DMS79 (cell line): ENCODE results near the gene UNC13B.
"Not testable (repeated sequence)": the region's sequence is repeated elsewhere in the genome, so short reads cannot be mapped to it uniquely, and the experiment has no call there.

Experiments
- DNase-seq: peaks from one replicate; lab custom pipeline; 2025; lab: John Stamatoyannopoulos, UW

UNC13B gene

DNA sequence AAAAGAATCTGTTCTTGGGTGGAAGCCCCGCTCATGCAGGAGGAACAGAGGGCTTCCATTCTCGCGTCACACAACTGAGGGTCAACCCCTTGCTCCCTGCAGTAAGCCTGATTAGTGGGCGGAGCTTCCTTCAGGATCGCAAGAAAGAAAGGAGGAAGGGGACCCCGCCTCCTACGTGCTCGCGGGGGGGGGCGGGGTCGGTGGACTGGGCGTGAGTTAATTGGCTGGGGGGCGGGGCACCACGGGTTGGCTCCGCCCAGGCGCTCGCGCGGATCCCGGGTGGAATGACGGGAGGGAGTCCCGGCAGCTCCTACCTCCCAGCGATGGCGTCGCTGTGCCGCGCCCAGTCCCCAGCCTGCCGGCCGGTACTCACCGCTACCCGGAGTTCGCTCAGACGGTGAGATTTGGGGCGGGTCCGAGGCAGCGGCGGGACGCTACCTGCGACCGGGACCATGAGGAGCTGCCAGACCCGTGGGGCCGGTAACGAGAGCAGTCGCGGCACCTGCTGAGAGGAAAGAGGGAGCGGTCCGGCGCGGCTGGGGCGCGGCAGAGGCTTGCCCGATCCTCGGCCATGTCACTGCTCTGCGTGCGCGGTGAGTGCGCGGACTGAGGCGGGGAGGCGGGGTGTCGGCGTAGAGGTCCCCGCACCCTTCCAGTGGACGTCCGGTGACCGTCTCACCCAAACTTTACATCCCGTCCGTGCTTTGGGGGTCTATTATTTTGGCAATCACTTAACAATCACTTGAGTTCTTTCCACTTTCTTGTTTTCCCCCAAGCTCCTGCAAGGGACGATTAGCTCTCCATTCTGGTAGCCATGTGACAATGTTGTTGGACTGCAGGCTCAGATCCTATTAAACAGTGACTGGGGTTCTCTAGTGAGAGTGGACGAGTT is at the start of gene UNC13B:
Gene UNC13B (plus strand): TSS at position 297 of the 892 bp plus-strand sequence. CDS start 275 bp downstream, at position 572.
- peak; percentile 59 for DNase-seq

DNA sequence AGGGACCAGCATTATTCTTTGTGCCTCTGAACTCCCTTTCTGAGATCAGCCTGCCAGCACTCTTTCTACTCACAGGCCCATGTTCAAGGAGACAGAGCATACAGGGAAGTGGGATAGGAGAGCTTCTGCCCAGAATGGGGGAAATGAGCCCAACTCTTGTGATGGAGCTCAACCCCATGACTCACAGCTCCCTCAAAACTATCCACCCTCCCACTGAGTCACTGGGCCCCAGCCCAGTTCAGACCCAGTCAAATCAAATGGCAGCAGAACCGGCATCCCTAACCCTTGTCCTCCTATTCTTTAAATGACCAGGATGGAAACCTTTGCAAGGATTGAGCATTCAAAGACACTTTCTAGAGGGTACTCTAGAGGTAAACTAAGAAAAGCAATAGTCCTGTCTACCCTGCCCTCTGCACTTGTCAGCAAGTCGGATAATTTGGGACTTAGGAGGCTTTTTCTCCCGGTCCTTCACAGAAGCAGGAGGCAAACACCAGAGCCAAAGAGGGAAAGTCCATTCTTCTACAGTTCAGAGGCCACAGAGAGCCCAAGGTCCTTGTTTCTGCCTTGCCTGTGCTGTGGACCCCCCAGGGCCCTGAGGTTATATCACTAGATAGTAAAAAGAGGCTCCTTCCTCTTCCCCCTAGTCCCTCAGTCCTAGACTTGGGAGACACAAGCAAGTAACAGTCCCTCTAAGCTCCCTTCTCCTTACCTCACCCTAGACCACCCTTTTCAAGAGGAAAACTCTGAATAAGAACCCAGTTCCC is 49.4 kb upstream of the UNC13B start:
- no peak for DNase-seq

GRCh38 chr9:35114113-35114839 is 47.5 kb upstream of the UNC13B start:
- DNase-seq, result peak; percentile 75

DNA sequence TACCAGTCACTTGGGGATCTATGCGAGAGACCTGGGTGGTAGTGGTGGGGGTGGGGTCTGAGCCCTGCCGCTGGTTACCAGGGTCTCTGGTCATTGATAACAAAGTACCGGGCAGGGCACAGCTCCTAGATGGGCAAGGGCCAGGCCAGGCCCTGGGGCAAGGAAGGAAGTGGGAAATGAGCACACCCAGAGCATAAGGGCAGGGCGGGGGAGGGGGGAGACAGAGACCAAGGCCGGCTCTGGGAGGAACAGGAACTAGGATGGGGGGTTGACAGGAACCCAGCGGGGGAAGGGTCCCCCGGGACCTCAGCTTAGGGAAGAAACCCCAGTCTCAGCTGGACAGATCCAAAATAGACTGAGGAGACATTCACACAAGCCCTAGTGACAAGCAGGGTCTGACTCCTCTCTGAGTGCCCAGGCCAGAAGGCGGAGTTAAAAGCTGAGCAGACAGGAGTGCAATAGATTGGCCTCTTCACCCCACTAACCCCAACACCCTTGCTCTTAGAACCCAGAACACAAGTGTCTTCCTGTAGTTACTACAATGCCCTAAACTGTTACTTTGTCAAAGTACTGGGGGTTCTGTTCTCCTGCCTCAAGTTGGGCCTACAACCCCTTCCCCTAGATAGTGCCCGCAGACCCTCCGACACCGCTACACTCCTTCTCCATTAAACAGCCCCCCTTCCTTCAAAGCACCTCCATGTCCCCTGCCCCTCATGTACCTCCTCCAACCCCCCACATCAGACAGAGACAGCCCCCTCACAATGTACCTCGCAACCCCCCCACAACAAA is 46.8 kb upstream of the UNC13B start:
- no peak for DNase-seq

DNA sequence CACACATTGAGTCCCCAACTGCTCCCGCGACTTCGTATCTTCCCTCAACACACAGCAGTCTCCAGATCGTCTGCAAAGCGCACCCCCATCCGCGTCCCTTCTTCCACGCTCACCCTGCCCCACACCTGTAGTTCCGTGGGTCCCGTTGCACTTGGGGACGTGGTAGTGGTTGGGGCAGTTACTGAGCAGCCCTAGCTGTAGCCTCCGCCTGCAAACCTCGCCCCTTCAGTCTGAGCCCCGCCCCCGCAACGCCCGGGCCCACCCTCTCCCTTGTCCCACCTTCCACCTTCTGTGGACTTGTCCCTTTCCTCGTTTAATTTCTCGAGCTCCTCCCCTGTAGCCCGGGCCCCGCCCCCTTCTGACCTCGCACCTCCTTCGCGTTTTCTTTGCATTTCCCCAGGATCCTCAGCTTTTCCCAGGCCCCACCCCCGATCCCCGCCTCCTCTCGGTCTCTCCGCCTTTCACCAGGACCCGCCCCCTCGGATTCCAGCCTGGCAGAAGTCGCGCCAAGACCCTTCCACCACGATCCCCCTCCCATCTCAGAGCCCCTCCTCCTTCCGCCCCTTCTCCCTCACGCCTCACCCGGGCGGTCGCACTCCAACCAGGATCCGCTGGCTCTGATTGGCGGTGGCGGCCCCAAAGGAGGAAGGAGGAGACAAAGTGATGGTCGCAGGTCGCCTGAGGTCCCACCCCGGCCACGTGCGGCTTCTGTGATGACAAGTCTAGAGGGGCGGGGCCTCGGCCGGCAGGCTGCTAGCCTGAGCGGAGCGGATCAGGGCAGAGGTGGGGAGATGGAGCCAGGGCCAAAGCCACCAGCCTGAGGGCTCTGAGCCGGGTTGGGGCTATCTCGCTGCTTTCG is 45.9 kb upstream of the UNC13B start, which contains the start of gene ATOSB:
Gene ATOSB (minus strand): TSS at position 183 of the 859 bp plus-strand sequence. CDS start 7,588 bp downstream, outside the sequence.
- DNase-seq, result peak; percentile 98

DNA sequence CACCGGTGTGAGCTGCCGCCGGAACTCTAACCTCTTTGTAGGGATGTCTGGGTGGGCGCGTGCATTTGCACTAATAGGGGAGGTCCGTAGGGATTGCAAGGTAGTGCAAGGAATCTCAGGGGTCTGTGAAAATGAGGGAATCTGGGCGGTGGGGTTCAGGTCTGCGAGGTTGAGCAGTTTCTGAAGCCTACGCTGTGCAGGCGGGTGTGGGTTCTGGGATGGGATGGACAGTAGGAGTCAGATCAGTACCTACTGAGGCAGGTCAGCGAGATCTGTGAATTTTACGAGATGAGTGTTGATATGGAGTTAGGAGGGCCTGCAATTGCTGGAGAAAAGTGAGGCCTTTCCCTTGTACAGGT is 45.3 kb upstream of the UNC13B start:
- no peak for DNase-seq

DNA sequence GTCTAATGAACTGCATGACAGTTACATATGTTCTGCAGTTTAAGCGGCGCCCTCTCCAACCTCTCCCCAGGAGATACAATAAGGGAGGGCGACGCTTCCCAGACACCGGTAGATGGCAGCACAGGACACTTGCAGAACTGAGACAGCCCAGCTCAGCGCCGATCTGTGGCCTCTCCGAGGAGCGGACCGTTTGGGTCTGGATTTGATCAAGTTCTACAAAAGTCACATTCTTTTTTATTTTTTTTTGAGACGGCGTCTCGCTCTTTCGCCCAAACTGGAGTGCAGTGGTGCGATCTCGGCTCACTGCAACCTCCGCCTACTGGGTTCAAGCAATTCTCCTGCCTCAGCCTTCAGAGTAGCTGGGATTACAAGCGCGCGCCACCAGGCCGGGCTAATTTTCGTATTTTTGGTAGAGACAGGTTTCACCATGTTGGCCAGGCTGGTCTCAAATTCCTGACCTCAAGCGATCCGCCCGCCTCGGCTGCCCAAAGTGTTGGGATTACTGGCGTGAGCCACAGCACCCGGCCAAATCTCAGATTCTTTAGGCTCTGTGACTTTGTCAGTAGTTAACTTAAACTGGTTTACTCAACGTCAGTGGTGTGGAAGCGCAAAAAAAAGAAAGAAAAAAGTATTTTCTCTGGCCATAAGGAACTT is 44.8 kb upstream of the UNC13B start:
- peak; percentile 70 for DNase-seq

DNA sequence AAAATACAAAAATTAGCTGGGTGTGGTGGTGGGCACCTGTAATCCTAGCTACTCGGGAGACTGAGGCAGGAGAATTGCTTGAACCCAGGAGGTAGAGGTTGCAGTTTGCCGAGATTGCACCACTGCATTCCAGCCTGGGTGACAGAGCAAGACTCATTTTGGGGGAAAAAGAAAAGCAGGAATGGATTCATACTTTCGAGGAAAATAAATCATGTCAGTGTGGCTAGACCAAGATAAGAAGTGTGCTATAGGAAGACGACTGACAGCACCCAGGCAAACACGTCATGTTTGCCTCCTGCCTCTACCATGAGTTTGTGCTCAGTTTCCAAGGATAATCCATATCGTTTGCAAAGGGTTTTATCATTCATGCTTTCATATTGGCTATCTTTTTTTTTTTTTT is 26.9 kb upstream of the UNC13B start:
- no peak for DNase-seq

GRCh38 chr9:35135988-35136387 is 25.8 kb upstream of the UNC13B start:
- no peak for DNase-seq

DNA sequence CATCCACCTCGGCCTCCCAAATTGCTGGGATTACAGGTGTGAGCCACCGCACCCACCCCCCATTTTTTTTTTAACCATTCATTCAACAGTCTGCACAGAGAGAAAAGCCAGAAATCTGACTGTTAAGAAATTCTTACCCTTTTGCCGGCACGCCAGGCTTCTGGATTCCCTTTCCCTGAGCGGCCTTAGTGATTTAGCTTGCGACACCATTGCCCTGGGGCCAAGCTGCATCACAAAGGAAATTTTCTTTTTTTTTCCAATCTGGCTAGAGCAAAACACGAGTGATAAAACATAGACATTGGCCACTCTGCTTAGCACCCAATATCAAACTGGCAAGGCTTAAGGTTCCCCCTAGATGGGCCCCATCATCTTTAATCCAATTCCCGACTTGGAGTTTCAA is 24.9 kb upstream of the UNC13B start:
- no peak for DNase-seq

DNA sequence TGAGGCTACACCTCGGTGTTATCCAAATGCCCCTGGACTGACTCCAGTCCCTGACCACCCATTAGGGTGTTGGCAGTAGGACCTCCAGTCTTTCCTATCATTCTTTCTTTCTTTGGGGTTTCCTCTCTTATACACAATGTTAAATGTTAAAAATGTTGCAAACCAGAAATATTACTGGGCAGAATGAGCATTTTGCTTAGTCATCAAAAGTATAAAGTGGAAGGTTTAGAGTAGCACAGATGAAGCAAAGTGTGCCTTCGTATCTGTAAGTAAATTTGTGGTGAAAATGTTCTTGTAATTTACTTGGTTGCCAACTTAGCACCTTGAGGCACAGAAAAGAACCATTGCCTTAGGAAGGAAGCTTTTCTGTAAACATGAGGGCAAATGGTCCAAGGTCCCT is 21.7 kb upstream of the UNC13B start:
- no peak for DNase-seq

DNA sequence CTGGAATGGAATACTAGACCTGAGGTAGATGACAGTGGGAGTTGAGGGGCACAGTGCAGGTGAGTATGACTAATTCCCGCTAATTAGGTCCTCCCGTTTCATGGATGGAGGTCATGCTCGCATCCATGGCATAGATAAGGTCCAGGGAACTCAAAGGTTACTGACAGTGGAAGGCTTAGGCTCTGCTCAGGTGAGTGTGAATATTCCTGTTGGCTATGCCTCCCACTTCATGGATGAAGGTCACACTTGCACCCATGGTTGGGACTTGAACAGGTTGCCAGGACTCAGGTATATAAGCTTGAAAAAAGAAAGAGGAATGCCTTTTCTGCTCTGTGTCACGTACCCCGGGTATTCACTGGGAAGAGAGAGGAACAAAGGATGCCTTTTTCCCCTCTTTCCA is 19.8 kb upstream of the UNC13B start:
- no peak for DNase-seq

GRCh38 chr9:35147941-35148563 is 13.8 kb upstream of the UNC13B start:
- DNase-seq, result not testable (repeated sequence)

GRCh38 chr9:35152926-35153325 is 8.9 kb upstream of the UNC13B start:
- no peak for DNase-seq

DNA sequence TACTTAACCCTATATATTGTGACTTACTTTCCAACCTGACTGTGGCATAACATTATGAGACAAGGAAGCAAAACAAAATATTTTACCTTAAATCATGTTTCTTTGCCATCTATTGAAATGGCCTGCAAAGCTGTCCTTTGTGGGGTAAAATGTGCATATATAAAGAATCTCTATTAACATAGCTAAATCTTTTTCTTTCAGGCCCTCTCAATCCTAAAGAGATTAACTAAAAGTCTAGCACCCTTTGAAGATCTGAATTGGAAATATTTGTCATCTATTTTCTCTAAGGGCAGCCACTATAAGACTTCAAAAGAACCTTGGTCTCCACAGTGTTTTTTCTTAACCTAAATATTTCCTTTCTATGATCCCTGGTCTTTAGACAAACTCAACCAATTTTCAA is 5.0 kb upstream of the UNC13B start:
- DNase-seq, result no peak

DNA sequence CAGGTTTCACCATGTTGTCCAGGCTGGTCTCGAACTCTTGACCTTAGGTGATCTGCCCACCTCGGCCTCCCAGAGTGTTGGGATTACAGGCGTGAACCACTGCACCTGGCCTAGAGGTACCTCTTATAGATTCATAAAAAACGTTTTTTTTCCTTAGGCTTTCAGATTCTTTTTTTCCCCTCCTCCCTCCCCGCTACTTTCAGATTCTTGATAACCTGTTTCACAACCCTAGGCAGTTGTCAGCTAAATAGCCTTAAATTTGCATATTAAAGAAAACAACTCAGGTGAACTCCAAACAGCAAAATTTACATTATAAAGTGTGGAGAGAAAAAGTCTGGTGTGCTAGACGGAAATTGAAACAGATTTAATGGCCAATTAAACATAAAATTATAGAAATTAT is 4.0 kb upstream of the UNC13B start:
- DNase-seq, result not testable (repeated sequence)

DNA sequence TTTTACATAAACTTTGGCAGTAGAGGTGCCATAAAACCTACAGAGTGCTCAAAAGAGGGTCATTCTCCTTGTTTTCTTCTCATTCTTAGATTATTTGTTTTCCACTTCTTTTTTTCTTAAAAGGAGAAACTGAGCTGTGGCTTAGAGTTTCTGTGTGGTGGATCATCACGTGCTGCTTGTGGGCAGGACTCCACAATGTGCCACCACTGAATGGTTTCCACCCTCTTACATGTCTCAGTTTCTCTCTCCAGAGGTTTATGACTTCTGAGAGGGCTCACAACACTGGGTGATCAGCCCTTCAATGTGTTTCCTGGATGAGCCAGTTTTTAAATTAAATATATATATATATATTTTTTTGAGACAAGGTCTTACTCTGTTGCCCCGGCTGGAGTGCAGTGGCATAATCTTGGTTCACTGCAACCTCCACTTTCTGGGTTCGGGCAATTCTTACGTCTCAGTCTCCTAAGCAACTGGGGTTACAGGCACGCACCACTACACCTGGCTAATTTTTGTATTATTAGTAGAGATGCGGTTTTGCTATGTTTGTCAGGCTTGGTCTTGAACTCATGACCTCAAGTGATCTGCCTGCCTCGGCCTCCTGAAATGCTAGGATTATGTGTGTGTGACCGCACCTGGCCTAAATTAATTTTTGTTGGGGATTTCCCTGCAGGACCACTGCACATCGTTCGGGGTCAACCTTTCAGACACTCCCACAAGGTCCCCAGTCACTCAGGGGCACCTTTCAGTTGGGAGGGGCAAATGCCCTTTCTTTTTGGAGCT is 3.1 kb upstream of the UNC13B start:
- DNase-seq, result no peak

DNA sequence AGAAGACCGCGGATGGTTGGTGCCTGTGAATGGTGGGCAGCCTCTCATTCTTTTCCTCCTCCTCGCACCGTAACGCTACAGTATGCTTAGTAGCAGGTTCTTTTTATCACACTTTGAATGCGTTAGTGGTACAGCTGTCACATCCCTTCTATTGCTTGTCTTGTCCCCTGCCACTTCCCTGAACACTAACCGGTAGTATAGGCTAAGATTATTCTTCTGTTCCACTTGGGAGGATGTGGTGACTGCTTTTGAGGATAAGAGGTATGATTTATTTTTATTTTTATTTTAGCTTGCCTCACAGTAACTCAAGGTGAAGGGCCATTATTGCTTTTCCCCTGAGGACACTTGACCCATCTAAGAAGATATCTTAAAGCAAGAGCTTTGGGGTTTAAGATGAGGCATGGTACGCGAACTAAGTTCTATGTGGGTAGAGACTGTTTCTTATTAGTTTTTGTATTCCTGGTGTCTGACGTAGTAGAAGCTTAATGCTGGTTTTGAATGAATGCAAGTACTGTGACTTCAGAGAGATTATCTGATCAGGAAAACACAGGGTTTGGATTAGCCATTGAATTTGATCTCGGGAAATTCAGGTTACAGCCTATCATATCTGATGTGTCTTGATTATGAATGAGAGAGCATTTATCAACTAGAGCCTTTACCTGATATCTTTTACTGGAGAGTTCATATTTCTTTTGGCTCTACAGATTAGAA is 951 bp downstream of the UNC13B start:
- DNase-seq, result no peak
